SHP77 (cell line): ENCODE data around the gene PDAP1.
"Not testable (repeated sequence)": the region's sequence is repeated elsewhere in the genome, so short reads cannot be mapped to it uniquely, and the experiment has no call there.

Experiments used
- DNase-seq, 2 experiments: peaks; one replicate each; lab custom pipeline; 2025; lab: John Stamatoyannopoulos, UW

PDAP1 gene

GRCh38 chr7:99396418-99397296, 11.7 kb downstream of the PDAP1 start:
- DNase-seq: no peak

- no peak for DNase-seq
Observed at GRCh38 chr7:99395616-99396327, 12.6 kb downstream of the PDAP1 start.

GRCh38 chr7:99394188-99394502, 14.3 kb downstream of the PDAP1 start:
- DNase-seq: no peak

- peak; percentile 79 to 85 for DNase-seq
Observed at GRCh38 chr7:99393355-99394187, 14.8 kb downstream of the PDAP1 start.

GRCh38 chr7:99392659-99393354, 15.6 kb downstream of the PDAP1 start:
- peak; percentile 79 to 85 for DNase-seq

- DNase-seq: no peak
Observed at GRCh38 chr7:99392046-99392445, 16.4 kb downstream of the PDAP1 start.

- no peak for DNase-seq
Observed at GRCh38 chr7:99390941-99391602, 17.3 kb downstream of the PDAP1 start.

GRCh38 chr7:99389772-99390171, 18.6 kb downstream of the PDAP1 start:
- DNase-seq: no peak

- DNase-seq: no peak
Observed at GRCh38 chr7:99387912-99388311, 20.5 kb downstream of the PDAP1 start.

GRCh38 chr7:99387239-99387635, 21.2 kb downstream of the PDAP1 start:
- DNase-seq: not testable (repeated sequence)

- peak; percentile 6 to 22 for DNase-seq
Observed at GRCh38 chr7:99386584-99387238, 21.7 kb downstream of the PDAP1 start.

GRCh38 chr7:99385564-99385963, 22.8 kb downstream of the PDAP1 start:
- DNase-seq: no peak

- DNase-seq: no peak
Observed at GRCh38 chr7:99384523-99384922, 23.9 kb downstream of the PDAP1 start.

- DNase-seq: no peak
Observed at GRCh38 chr7:99383791-99384370, 24.5 kb downstream of the PDAP1 start.

- DNase-seq: no peak
Observed at GRCh38 chr7:99383203-99383602, 25.2 kb downstream of the PDAP1 start.

GRCh38 chr7:99381664-99382075, 26.7 kb downstream of the PDAP1 start:
- no peak for DNase-seq

- DNase-seq: no peak
Observed at GRCh38 chr7:99380823-99381663, 27.4 kb downstream of the PDAP1 start.

GRCh38 chr7:99380032-99380822, 28.2 kb downstream of the PDAP1 start:
- DNase-seq: no peak

GRCh38 chr7:99379693-99380031, 28.7 kb downstream of the PDAP1 start:
- not testable (repeated sequence) for DNase-seq
